HG03135 (cell line): Measurements from ENCODE around the gene DNTTIP2.

Experiments used
- ATAC-seq: cut with Tn5 transposase; IDR thresholded peaks from one replicate; pipeline ENCODE4 v1.9.1; 2021; ENCODE audit warnings: mild to moderate bottlenecking, moderate library complexity; ENCODE audit not compliant: unreplicated experiment

The DNTTIP2 gene

GRCh38 chr1:93816970-93817678 lies 61.9 kb downstream of the DNTTIP2 start:
- ATAC-seq = no peak
